NOMO-1 treated with DMSO at 0.1 percent for 48 hours (cell line): ENCODE results near the gene COQ3.
A peak's percentile ranks its signal among the peaks of the same experiment; 100 is the strongest.

Experiments used
- DNase-seq: peaks from one replicate; lab custom pipeline; 2025; ENCODE audit not compliant: unreplicated experiment; lab: John Stamatoyannopoulos, UW

Gene COQ3

DNA sequence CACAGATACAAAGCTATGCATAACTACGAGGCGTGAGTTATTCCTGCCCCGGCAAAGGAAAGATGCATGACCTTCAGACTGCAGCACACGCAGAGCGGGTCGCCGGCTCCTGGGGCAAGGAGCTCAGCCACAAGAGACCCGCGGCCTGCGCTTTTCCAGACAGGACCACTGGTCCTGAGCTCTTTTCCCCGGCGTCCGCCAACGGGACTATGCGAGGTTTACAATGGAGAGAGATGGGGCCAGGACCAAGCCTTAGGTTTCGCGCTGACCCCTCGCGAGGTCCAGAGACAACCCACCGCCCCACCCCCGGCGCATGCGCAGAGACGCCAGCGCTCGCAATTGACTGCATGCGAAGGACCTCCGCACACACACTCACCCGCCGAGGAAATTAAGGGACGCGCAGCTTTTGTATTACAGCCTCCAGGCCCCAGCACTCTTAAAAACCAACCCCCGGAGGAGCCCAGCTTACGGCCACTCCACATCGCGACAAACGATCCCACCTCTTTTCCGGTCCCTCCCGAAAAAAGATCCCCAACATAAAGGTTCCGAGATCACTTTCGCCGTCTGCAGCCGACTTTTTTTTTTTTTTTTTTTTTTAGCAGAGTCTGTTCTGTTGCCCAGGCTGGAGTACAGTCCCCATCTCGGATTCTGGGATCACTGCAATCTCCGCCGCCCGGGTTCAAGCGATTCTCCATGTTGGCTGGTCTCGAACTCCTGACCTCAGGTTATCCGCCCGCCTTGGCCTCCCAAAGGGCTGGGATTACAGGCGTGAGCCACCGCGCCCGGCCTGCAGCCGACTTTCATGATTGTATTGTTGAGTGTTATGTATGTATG is at the start of gene COQ3:
COQ3 (minus strand) TSS at position 498 of the 834 bp plus-strand sequence; CDS start at position 482, 16 bp downstream.
- DNase-seq, result peak; percentile 50

GRCh38 chr6:99434702-99435530 is 40.9 kb upstream of the COQ3 start:
- peak; percentile 9 for DNase-seq

DNA sequence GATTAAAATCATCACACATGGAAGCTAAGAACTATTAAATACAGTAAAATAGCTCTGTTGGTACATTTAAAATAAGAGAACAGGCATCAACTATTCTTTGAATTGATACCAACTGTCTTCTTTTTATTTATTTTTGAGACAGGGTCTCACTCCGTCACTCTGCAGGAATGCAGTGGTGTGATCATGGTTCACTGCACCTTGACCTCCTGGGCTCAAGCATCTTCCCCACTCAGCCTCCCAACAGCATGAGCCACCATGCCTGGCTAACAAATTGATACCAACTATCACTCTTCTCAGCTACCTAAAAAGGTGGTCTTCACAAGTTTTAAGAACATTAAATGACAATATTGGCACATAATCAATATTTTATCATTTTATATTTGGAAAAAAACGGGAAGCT is 38.9 kb upstream of the COQ3 start:
- no peak for DNase-seq

GRCh38 chr6:99431901-99432300 is 37.9 kb upstream of the COQ3 start:
- DNase-seq, result no peak

- DNase-seq, result no peak
Observed at GRCh38 chr6:99427988-99428387, 34.0 kb upstream of the COQ3 start.

DNA sequence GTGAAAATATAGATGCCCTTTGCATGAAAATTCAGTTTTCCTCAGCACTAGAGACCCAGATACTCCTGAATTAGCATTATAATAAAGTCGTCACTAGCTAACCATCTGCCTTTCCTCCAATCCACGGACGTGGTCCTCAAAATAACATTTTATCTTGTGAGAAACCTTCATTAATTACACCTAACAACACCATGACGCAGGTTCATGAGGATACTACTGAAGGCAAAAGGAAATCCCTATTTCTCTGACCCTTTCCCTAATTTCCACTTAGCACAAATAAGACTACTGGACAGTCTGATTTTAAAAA is 32.4 kb upstream of the COQ3 start:
- DNase-seq, result no peak

DNA sequence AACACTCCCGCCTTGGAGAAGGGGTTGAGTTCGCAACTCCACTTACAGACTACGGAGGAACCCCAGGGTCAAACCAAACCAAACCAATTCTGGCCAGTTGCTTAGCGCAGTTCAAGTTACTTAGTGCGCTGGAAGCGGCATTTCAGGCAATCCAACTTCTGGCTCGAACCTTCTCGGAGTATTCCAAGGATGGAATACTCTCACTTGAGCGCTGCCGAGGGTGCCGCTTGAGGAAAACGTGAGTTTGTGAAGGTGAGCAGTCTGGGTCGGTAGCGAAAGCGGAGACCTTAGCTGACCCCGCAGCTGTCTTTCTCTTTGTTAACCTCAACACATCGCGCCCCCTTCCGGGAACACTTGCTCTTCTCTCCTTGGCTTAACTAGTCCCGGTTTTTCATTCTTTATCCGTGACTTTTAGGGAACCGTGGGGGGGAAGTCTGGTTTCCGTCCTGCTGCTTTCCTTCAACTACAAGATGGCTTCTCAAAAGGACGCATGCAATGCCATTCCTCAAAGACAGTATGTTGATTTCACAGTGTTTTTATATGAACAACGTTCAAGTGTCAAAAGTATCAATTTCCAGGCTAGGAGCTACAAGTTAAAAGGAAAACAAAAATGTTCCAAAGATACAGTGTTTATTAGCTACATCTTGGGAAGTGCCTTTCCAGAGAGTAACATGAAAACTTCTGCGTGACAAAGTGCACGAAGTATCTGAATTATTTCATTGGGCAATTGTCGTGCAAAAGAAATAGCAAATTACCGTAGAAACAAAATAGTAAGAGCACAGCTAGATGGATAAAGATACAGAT is 31.9 kb upstream of the COQ3 start:
- peak; percentile 92 for DNase-seq

GRCh38 chr6:99424761-99425646 is 31.0 kb upstream of the COQ3 start, which contains the start of gene PNISR:
Gene PNISR (minus strand): TSS chr6:99425308. CDS start chr6:99414659, 10,649 bp downstream.
- peak; percentile 98 for DNase-seq

DNA sequence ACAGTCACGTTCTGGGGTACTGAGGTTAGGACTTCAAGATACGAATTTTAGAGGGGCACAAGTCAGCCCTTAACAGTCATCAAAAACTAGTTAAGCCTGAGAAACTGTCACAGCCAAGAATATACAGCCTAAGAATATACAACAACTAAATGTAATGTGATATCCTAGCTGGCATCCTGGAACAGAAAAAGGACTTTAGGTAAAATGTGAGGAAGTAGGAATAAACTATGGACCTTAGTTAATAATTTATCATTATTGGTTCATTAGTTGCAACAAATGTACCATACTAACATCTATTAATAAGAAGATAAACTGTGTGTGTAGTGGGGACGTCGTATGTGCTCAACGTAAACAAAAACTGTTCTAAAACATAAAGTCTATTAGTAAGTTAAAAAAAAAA is 30.0 kb upstream of the COQ3 start:
- no peak for DNase-seq

DNA sequence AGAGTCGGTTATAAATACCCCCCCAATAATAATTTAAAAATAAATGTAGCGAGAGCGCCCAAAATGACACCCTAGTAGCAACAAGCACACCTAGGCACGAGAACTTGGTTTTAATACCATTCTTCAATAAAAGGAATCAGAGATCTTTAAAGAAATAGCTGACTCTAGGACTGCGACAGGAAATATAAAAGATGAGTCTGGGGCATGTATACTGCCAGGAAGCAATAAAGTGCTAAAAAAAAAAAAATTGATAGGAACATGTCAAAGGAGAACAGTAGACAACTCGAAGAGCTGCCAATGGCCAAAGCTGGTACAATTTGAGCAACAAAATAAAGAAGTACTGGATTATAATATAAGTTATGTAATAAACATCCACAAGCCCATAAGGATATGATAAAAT is 28.9 kb upstream of the COQ3 start:
- DNase-seq, result no peak

DNA sequence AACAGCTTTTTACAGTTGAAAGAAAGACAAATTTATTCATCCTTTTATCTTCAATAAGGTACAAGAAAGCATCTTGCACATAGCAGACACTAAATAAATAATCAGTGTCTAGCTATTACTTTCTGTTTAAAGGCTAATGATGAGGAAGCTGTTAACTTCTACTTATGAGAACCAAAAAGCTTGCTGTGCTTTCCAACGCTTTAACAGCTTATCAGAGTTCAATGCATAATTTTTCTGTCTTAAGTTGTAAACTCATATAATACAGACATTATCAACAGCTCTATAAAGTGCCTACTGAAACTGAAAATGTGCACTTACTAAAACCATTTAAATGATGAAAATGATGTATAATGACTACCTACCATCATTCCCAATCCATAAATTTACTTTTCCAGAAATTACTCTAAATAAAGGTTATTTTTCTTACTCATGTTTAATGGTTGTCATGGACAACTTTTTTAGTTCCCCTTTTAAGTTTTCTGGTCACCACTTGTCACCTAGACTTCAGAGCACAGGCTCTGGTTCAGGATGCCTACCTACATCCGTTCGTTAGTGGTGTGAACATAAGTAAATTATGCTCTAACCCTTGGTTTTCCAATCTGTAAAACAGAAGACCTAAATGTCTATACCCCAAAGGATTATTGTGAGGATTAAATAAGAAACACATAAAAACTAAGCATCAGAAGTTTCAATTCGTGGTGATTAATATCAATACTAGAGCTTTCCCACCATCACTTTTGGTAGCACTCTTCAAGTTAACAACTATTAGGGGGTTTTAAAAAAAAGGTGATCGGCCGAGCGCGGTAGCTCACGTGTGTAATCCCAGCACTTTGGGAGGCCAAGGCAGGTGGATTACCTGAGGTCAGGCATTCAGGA is 23.1 kb upstream of the COQ3 start:
- DNase-seq, result no peak

DNA sequence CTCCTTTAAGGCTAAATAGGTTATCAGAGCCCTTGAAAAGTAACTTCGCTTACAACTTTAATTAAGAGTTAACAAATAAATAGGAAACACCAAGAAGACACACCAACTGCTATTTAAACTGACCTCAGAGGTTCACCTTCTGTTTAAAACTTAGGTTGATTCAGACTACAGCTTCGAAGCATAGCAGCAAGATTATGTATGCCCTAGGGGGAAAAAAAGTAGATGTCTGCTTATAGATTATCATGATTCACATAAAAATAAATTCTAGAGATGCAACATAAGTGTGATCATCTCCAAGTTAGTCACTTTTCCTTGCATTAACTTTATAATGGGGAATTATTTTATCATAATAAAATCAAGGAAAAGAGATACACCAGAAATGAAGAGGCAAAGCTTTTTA is 22.2 kb upstream of the COQ3 start:
- DNase-seq, result no peak

- no peak for DNase-seq
Observed at GRCh38 chr6:99415446-99415845, 21.5 kb upstream of the COQ3 start.

DNA sequence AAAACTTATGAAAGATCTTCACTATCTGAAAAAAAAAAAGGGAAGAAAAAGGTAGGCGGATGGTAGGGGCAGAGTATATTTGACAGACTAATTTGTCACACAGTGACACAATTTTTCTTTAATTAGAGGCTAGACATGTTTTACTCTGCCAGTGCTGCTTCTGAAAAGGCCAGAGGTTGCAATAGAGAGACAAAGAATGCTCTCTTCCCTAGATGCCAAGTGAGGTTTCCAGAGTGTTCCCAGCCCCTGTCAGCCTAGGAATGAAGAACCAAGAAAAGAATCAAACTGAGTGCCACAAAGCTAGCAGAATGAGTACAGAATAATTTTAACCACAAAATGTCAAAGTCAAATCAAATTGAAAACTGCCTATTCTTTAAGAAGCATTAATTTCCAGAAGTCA is 18.1 kb upstream of the COQ3 start:
- no peak for DNase-seq

GRCh38 chr6:99409672-99410071 is 15.7 kb upstream of the COQ3 start:
- DNase-seq, result no peak

DNA sequence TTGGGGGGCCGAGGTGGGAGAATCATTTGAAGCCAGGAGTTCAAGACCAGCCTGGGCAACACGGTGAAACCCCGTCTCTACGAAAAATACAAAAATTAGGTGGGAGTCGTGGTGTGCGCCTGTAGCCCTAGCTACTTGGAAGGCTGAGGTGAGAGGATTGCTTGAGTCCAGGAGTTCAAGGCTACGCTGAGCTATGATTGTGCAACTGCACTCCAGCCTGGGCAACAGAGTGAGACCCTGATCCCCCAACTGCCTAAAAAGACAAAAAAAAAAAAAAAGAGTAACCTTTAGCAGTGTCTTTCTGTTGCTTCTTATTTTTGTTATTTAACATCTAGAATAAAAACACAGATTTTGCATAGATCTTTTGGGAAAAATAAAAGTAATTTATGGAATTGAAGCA is 13.1 kb upstream of the COQ3 start:
- DNase-seq, result no peak

- DNase-seq, result peak; percentile 51
Observed at GRCh38 chr6:99402448-99402847, 8.5 kb upstream of the COQ3 start.

DNA sequence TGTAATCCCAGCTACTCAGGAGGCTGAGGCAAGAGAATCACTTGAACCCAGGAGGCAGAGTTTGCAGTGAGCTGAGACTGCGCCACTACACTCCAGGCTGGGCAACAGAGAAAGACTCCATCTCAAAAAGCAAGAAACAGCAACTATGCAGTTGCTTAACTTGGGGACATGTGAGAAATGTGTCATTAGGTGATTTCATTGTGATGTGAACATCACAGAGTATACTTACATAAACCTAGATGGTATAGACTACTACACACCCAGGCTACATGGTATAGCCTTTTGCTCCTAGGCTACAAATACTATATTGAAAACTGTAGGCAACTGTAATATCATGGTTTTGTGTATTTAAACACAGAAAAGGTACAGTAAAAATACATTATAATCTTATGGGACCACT is 3.3 kb upstream of the COQ3 start:
- DNase-seq, result no peak

DNA sequence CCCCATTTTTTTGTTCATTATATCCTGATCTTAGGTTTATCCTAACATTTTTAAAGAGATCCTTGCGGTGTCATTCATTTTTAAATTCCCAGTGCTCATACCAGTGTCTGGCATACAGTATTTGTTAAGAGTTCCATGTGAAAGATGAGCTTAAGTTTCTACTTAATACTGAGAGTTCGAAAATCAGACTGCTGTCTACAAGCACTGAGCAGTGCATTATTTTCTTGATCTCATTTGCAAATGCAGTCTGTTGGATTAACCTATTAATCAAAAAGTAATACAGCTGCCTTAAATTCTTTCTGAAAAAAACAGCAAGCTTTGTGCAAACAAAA is 663 bp downstream of the COQ3 start:
- no peak for DNase-seq

- no peak for DNase-seq
Observed at GRCh38 chr6:99390896-99391295, 3.1 kb downstream of the COQ3 start.
